DND-41 (cell line): Measurements from ENCODE around the gene BBS9.

ENCODE experiments used
- EZH2 ChIP-seq: IDR thresholded peaks from 3 replicates; pipeline ENCODE4 v1.6.1; 2012; ENCODE audit warnings: borderline replicate concordance, low read depth, mild to moderate bottlenecking, moderate library complexity, low read length, inconsistent platforms; ENCODE audit not compliant: severe bottlenecking
- TF ChIP-seq, protein P1 (sequence below): IDR thresholded peaks from 2 replicates; pipeline ENCODE4 v1.5.1; 2012; ENCODE audit warnings: borderline replicate concordance, low read length, moderate library complexity, mild to moderate bottlenecking; ENCODE audit not compliant: poor library complexity, severe bottlenecking; ENCODE audit errors: extremely low read depth

DNA sequence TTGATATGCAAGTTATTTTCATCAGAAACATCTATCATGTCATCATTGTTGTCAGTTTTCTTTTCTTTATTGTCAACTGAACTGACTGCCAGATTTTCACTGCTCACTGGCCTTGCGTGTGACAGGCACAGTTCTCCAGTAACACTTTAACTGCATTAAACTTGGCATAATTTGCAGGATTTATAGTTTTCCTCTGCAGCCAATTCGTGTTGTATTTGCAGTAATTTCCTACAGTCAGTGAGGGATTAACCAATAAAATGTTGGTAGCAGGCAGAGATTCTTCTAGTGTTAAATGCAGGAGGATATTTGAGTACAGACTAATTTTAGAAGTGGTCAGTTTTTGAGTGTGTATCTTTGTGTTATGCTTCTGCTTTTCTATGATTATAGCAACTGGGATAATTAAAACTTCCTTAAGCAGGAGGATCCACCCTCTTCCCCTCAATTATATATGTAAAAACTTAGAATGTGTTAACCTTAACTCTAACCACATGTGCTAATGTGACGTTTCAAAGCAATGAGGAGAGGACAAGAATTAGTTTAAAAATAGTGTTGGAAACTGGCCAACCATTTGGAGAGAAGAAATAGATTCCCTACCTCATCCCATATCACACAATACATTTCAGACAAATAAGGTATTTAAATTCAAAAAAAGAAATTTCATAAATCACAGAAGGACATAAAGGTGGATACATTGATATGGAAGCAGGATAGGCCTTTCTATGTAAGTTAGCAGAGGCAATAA lies 410.5 kb downstream of the BBS9 start:
- TF ChIP-seq EZH2: no peak
- TF ChIP-seq, protein P1, sequence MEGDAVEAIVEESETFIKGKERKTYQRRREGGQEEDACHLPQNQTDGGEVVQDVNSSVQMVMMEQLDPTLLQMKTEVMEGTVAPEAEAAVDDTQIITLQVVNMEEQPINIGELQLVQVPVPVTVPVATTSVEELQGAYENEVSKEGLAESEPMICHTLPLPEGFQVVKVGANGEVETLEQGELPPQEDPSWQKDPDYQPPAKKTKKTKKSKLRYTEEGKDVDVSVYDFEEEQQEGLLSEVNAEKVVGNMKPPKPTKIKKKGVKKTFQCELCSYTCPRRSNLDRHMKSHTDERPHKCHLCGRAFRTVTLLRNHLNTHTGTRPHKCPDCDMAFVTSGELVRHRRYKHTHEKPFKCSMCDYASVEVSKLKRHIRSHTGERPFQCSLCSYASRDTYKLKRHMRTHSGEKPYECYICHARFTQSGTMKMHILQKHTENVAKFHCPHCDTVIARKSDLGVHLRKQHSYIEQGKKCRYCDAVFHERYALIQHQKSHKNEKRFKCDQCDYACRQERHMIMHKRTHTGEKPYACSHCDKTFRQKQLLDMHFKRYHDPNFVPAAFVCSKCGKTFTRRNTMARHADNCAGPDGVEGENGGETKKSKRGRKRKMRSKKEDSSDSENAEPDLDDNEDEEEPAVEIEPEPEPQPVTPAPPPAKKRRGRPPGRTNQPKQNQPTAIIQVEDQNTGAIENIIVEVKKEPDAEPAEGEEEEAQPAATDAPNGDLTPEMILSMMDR: no peak
